Measurements from ENCODE around the gene MYH16. TPM values are rescaled to one million over a fixed set of nuclear protein-coding genes. Genes with fewer than 3 reads are reported as not detected.
A peak's percentile ranks its signal among the peaks of the same experiment; 100 is the strongest.
"Not testable (repeated sequence)": the region's sequence is repeated elsewhere in the genome, so short reads cannot be mapped to it uniquely, and the experiment has no call there.

The MYH16 gene
- total RNA-seq, 2 experiments from 2014 or later: not detected

DNA sequence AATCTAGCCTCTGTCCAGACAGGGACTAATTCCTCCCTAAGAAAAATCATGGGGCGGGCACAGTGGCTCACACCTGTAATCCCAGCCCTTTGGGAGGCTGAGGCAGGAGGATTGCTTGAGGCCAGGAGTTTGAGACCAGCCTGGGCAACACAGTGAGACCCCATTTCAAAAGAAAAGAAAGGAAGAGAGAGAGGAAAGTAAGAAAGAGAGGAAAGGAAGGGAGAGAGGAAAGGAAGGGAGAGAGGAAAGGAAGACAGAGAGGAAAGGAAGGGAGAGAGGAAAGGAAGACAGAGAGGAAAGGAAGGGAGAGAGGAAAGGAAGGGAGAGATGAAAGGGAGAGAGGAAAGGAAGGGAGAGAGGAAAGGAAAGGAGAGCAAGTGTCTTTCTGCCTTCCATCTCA lies 922 bp downstream of the MYH16 start:
- not testable (repeated sequence) for H3K27me3 Mint-ChIP-seq, H3K9me3 Mint-ChIP-seq, DNase-seq, H3K36me3 Mint-ChIP-seq, H3K4me3 Mint-ChIP-seq
- Mint-ChIP-seq H3K4me1 (peaks cover 11% of the 10 kb centered on the region), H3K27ac (peak overlapping the region; percentile 84)

DNA sequence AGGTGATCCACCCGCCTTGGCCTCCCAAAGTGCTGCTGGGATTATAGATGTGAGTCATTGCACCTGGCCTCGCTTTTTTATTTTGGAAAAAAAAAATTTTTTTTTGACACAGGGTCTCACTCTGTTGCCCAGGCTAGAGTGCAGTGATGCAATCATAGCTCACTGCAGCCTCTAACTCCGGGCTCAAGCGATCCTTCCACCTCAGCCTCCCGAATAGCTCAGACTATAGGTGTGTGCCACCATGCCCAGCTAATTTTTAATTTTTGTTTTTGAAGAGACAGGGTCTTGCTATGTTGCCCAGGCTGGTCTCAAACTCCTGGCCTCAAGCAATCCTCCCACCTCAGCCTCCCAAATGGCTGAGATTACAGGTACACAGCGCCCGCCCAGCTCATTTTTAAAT lies 2.3 kb downstream of the MYH16 start:
- H3K27me3 Mint-ChIP-seq, H3K4me3 Mint-ChIP-seq, H3K9me3 Mint-ChIP-seq, H3K36me3 Mint-ChIP-seq, DNase-seq, H3K27ac Mint-ChIP-seq: not testable (repeated sequence)
- H3K4me1 Mint-ChIP-seq: peaks cover 11% of the 10 kb centered on the region

DNA sequence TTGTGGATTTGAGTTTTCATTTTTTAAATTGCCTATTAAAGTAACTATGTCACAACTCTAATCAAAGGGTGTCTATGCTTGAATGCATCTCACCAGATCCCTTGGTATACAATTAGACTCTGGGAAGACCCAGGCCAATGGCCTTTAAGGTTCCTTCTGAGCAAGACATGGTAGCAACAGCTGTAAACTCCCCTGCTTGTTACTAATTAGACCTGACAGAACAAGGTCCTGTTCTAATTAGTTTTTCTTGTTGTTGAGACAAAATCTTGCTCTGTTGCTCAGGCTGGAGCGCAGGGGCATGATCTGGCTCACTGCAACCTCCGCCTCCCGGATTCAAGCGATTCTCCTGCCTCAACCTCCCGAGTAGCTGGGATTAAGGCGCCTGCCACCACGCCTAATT lies 2.9 kb downstream of the MYH16 start:
- H3K36me3 Mint-ChIP-seq: no peaks in the 10 kb centered on the region
- DNase-seq: no peak
- H3K4me1 Mint-ChIP-seq: peaks cover 11% of the 10 kb centered on the region
- H3K27ac Mint-ChIP-seq: no peak overlapping the region
- no peak overlapping the region for H3K4me3 Mint-ChIP-seq
- H3K27me3 Mint-ChIP-seq: no peaks in the 10 kb centered on the region
- H3K9me3 Mint-ChIP-seq: no peaks in the 10 kb centered on the region

DNA sequence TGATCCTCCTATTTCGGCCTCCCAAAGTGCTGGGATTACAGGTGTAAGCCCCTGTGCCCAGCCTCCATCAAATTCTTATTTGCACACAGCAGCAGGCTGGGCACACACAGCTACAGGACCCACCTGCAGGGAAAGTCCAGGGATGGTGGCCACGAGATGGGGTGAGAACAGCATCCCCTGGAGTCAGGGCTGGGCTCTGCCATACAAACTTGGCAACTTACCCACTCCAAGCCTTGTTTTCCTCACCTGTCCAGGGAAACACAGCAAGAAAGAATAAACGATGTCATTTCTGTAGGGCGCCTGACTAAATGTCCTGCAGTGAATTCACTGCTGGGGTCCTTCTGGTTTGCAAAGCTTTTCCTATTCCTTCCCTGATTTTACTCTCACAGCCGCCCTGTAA lies 5.5 kb downstream of the MYH16 start:
- Mint-ChIP-seq H3K4me1 (peaks cover 11% of the 10 kb centered on the region), H3K4me3 (no peak overlapping the region), H3K27me3 (no peaks in the 10 kb centered on the region), H3K9me3 (no peaks in the 10 kb centered on the region), H3K36me3 (no peaks in the 10 kb centered on the region), H3K27ac (no peak overlapping the region)
- no peak for DNase-seq

DNA sequence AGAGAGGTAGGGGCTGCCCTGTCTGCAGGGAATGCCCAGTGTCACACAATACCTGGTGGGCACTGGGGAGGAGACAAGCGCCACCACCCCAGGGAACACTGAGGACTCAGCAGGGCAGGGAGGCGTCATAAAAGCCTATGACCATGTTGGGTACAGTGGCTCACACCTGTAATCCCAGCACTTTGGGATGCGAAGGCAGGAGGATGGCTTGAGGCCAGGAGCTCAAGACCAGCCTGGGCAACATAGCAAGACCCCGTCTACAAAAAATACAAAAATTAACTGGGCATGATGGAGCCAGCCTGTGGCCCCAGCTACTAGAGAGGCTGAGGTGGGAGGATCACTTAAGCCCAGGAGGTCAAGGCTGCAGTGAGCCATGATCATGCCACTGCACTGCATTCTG lies 11.5 kb downstream of the MYH16 start:
- H3K4me1 Mint-ChIP-seq: not testable (repeated sequence)

DNA sequence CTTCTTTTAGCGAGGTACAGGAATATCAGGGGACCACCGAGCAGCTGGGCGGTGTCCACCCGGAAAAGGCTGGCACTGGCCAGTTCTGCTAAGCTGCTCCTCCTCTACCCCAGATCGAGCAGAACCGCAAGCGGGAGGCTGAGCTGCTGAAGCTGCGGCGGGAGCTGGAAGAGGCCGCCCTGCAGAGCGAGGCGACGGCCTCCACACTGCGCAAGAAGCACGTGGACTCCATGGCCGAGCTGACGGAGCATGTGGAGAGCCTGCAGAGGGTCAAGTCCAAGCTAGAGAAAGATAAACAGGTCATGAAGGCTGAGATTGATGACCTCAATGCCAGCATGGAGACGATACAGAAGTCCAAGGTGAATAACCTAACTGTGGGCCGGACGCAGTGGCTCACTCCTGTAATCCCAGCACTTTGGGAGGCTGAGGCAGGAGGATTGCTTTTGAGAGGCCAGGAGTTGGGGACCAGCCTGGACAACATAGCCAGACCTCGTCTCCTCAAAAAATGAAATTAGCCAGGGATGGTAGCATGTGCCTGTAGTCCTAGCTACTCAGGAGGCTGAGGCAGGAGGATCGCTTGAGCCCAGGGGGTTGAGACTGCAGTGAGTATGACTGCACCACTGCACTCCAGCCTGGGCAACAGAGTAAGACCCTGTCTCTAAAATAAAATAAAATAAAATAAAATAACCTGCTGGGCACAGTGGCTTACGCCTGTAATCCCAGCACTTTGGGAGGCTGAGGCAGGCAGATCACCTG lies 15.3 kb downstream of the MYH16 start:
- Mint-ChIP-seq H3K9me3 (no peaks in the 10 kb centered on the region), H3K27me3 (no peaks in the 10 kb centered on the region), H3K36me3 (no peaks in the 10 kb centered on the region), H3K27ac (no peak overlapping the region), H3K4me1 (no peaks in the 10 kb centered on the region), H3K4me3 (no peak overlapping the region)
- no peak for DNase-seq

More for the DNA sequence above, 11.5 kb downstream of the MYH16 start:
- not testable (repeated sequence) for H3K36me3 Mint-ChIP-seq, H3K9me3 Mint-ChIP-seq, H3K27ac Mint-ChIP-seq, DNase-seq, H3K27me3 Mint-ChIP-seq, H3K4me3 Mint-ChIP-seq

DNA sequence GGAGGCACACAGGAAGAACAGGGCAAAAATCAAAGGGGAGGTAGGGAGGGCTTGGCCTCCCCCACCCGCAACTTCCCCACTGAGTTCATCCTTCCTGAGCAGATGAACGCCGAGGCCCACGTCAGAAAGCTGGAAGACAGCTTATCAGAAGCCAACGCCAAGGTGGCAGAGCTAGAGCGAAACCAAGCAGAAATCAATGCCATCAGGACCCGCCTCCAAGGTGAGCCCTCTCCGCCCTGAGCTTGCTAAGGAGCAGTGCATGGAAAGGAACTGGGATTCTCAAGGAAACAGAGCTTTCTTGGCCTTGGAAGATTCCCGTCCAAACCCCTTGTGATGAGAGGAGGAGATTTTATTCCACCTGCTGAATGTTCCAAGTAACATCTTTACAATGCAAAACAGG lies 16.5 kb downstream of the MYH16 start:
- DNase-seq: no peak
- Mint-ChIP-seq H3K36me3 (no peaks in the 10 kb centered on the region), H3K27ac (no peak overlapping the region), H3K27me3 (no peaks in the 10 kb centered on the region), H3K4me3 (no peak overlapping the region), H3K4me1 (no peaks in the 10 kb centered on the region), H3K9me3 (no peaks in the 10 kb centered on the region)

DNA sequence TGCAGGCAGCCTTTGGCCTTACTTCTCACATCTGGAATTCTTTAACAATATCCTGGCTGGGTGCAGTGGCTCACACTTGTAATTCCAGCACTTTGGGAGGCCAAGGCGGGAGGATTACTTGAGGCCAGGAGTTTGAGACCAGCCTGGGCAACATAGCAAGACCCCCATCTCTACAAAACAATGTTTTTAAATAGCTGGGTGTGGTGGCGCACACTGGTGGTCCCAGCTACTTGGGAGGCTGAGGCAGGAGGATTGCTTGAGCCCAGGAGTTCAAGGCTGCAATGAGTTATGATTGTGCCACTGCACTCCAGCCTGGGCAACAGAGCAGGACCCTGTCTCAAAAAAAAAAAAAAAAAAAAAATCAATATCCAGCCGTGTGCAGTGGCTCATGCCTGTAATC lies 17.5 kb downstream of the MYH16 start:
- not testable (repeated sequence) for H3K4me1 Mint-ChIP-seq, H3K4me3 Mint-ChIP-seq, H3K9me3 Mint-ChIP-seq, H3K27ac Mint-ChIP-seq, H3K36me3 Mint-ChIP-seq, DNase-seq, H3K27me3 Mint-ChIP-seq

DNA sequence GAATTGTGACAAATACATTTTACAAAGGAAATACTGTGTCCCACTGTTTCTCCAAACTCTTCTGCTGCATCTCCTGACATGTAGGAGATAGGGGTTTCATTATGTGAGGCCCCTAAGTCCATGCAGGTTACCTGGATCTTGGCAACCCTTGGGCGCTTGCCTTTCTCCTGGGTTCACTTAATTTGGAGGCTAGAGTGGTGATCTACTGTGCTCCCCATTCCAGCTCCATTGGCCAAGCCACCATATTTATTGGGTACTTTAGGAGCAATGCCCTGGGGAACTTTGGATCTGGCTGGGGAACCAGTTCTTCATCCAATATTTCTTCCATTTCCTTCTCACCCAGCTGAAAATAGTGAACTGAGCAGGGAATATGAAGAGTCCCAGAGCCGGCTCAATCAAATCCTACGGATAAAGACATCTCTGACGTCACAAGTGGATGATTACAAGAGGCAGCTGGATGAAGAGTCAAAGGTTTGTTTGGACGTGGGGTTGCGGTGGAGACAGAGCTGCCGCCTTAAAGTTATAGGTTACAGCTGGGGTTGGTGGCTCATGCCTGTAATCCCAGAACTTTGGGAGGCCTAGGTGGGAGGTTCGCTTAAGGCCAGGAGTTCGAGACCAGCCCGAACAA lies 18.5 kb downstream of the MYH16 start:
- Mint-ChIP-seq H3K4me3 (no peak overlapping the region), H3K9me3 (no peaks in the 10 kb centered on the region), H3K4me1 (no peaks in the 10 kb centered on the region), H3K27ac (no peak overlapping the region), H3K27me3 (no peaks in the 10 kb centered on the region), H3K36me3 (no peaks in the 10 kb centered on the region)
- DNase-seq: no peak

DNA sequence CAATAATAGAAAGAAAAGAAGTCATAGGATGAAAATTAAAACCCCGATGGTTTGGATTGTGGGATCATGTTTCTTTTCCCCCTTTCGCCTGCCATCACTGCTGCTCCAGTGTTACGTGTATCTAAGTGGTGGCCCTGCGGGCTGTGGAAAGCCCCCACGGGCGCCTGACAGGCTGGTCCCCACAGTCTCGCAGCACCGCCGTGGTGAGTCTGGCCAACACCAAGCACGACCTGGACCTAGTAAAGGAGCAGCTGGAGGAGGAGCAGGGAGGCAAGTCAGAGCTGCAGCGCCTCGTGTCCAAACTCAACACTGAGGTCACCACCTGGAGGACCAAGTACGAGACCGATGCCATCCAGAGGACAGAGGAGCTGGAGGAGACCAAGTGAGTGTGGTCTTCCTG lies 19.5 kb downstream of the MYH16 start:
- Mint-ChIP-seq H3K4me3 (no peak overlapping the region), H3K4me1 (no peaks in the 10 kb centered on the region), H3K27me3 (no peaks in the 10 kb centered on the region), H3K9me3 (no peaks in the 10 kb centered on the region), H3K27ac (no peak overlapping the region), H3K36me3 (no peaks in the 10 kb centered on the region)
- no peak for DNase-seq

DNA sequence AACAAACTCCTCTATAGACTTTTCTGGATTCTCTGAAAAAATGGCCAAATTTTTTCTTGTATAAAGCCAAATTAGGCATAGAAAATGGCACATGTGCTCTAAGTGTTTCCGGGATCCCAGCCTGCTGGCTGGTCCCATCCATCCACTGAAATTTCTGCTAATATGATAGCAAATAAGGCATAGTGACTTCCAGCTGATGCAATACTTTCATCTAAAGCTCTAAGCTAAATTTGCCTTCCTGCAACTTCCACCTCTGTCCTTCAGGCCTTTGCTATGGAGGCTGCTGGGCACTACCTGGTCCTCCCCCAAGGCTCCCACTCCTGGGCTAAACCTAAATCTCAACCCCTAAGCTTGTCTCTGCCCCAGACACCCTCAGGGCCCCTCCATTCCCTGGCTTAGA lies 20.5 kb downstream of the MYH16 start:
- H3K9me3 Mint-ChIP-seq: no peaks in the 10 kb centered on the region
- H3K27me3 Mint-ChIP-seq: no peaks in the 10 kb centered on the region
- no peak for DNase-seq
- H3K4me3 Mint-ChIP-seq: no peak overlapping the region
- no peak overlapping the region for H3K27ac Mint-ChIP-seq
- no peaks in the 10 kb centered on the region for H3K4me1 Mint-ChIP-seq
- H3K36me3 Mint-ChIP-seq: no peaks in the 10 kb centered on the region

DNA sequence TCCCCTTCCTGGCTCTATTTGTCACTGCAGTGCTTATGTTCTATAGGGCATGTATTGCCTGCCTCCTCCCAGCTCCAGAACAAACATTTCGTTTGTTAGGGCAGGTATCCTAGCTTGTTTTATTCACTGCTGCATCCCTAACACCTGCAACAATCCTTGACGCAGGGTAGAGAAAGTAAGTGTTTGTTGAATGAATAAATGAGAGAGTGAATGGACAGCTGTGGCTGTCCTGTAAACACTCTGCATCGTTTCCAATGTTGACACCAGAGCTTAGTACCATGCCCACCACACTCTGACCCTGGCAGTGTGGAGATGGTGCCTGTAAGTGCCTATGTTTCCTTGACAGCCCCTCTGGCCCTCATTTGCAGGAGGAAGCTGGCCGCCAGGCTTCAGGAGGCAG lies 21.0 kb downstream of the MYH16 start:
- H3K36me3 Mint-ChIP-seq: no peaks in the 10 kb centered on the region
- H3K4me3 Mint-ChIP-seq: no peak overlapping the region
- H3K27ac Mint-ChIP-seq: no peak overlapping the region
- no peaks in the 10 kb centered on the region for H3K9me3 Mint-ChIP-seq
- no peak for DNase-seq
- no peaks in the 10 kb centered on the region for H3K4me1 Mint-ChIP-seq
- no peaks in the 10 kb centered on the region for H3K27me3 Mint-ChIP-seq

DNA sequence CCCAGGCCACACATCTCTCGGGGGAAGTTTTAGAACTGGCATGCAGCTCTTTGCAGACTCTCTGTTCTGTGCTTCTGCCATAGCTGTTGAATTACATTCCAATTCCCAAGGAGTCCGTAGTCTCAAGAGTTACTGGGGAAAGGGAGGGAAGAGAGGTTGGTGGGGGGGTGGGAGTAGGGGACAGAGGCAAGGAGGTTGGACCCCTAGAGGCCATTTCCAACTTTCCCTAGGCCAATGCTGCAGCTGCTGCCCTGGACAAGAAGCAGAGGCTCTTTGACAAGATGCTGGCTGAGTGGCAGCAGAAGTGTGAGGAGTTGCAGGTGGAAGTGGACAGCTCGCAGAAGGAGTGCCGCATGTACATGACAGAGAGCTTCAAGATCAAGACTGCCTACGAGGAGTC lies 23.8 kb downstream of the MYH16 start:
- no peaks in the 10 kb centered on the region for H3K4me1 Mint-ChIP-seq
- H3K4me3 Mint-ChIP-seq: no peak overlapping the region
- DNase-seq: no peak
- no peaks in the 10 kb centered on the region for H3K36me3 Mint-ChIP-seq
- no peaks in the 10 kb centered on the region for H3K9me3 Mint-ChIP-seq
- no peaks in the 10 kb centered on the region for H3K27me3 Mint-ChIP-seq
- no peak overlapping the region for H3K27ac Mint-ChIP-seq

DNA sequence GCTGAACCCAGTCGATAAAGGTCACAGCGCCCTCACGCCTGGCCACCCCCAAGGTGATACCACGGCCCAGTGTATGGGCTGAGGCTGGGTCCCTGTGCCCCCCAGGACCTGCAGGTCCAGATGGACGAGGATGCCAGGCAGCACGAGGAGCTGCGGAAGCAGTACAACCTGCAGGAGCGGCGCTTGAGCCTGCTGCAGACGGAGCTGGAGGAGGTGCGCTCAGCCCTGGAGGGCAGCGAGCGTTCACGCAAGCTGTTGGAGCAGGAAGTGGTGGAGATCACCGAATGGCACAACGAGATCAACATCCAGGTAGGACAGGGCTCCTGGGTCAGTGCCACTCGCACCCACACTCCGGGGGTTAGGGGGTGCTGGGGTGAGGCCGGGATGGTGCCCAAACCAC lies 28.9 kb downstream of the MYH16 start:
- no peaks in the 10 kb centered on the region for H3K27me3 Mint-ChIP-seq

DNA sequence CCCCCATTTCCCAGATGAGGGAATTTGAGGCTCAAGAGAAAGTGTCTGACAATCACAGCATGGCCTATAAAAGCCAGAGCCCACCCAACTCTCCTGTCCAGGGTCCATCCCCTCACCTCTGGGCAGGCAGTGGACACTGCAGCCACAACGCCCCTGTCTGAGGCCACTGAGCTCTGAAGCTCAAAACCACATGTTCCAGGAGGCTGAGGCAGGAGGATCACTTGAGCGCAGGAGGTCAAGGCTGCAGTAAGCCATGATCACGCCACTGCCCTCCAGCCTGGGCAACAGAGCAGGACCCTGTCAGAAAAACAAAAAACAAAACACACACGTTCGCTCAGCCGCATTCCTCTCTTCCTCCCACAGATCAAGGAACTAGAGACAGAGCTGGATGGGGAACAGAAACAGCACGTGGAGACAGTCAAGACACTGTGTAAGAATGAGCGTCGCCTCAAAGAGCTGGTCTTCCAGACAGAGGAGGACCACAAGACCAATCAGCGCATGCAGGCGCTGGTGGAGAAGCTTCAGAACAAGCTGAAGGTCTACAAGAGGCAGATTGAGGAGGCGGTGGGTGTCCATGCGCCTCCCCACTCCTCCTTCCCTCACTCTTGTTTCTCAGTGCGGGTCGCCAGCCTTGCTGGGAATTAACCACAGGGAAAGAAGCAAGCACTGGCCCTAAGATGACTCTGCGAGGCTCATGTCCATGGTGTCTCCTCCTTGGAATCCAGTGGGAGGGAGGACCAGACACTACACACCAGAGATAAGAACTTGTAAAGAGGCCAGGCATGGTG lies 33.0 kb downstream of the MYH16 start:
- Mint-ChIP-seq H3K27ac (no peak overlapping the region), H3K36me3 (no peaks in the 10 kb centered on the region), H3K9me3 (no peaks in the 10 kb centered on the region), H3K4me3 (no peak overlapping the region), H3K27me3 (no peaks in the 10 kb centered on the region), H3K4me1 (no peaks in the 10 kb centered on the region)
- DNase-seq: no peak

More for the DNA sequence above, 28.9 kb downstream of the MYH16 start:
- Mint-ChIP-seq H3K9me3 (no peaks in the 10 kb centered on the region), H3K4me1 (no peaks in the 10 kb centered on the region), H3K36me3 (no peaks in the 10 kb centered on the region), H3K27ac (no peak overlapping the region), H3K4me3 (no peak overlapping the region)
- DNase-seq: no peak
